Body of pancreas (tissue), 4 donors: ENCODE measurements around the gene PCSK6.

ENCODE experiments used
- CTCF ChIP-seq, 7 experiments: fragments of 450-650 bp in 4 of 7; fragments of 200-600 bp in 3 of 7; sonication (generic) in 3 of 7; IDR thresholded peaks; one replicate each; pipeline ENCODE4 v1.5.1; 2016 to 2019; ENCODE audit warnings: antibody characterized with exemption in 7 of 7
- POLR2A ChIP-seq, 3 donors: fragments of 450-650 bp; IDR thresholded peaks; one replicate each; pipeline ENCODE4 v1.6.1; 2016; ENCODE audit warnings: antibody characterized with exemption in 3 of 3, mild to moderate bottlenecking in 2 of 3

GRCh38 chr15:101517504-101517903, 28.0 kb upstream of the PCSK6 start:
- TF ChIP-seq CTCF (IDR thresholded peaks at IDR 0.05) (no peak), POLR2A (IDR thresholded peaks at IDR 0.05) (no peak)
